ENCODE results near the gene PDILT. TPM values are rescaled to one million over a fixed set of nuclear protein-coding genes. Genes with fewer than 3 reads are reported as not detected.

PDILT gene
- total and polyA plus RNA-seq, 2 of the 8 experiments (the other 6 are each of a cell fraction or from before 2014, with no cell fraction given) = not detected

DNA sequence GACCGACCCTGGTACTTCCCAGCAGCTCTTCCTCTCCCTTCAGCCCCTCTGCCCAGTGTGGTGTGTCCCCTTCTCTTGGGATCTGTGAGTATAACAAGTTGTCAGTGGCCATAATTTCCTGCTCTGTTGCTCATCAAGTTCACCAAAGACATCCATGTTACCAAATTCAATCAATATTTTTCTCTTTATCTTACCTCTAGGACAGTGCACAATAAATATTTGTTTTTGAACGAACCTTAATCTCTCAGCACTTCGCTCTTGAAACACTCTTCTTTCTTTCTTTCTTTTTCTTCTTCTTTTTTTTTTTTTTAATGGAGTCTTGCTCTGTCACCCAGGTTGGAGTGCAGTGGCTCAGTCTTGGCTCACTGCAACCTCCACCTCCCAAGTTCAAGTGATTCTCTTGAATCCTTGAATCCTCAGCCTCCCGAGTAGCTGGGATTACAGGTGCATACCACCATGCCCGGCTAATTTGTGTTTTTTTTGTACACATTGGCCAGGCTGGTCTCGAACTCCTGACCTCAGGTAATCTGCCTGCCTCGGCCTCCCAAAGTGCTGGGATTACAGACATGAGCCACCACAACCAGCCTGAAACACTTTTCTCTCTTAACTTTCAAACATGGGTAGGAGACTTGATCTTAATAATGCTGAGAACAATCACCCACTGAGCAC is 49.3 kb downstream of the PDILT start (continued):
- TF ChIP-seq POLR2AphosphoS5 (IDR thresholded peaks at IDR 0.05; ENCODE audit: low read depth, low read length) = no peak
- no peak for TF ChIP-seq KDM5A (IDR thresholded peaks at IDR 0.05; ENCODE audit: low read length)
- TF ChIP-seq SP4 (IDR thresholded peaks at IDR 0.05; ENCODE audit: low read length) = no peak
- TF ChIP-seq FOSL1 (IDR thresholded peaks at IDR 0.05; ENCODE audit: insufficient read depth, low read depth, low read length) = no peak
- no peak for TF ChIP-seq RXRA (IDR thresholded peaks at IDR 0.05; ENCODE audit: insufficient read depth, low read depth, low read length)
- TF ChIP-seq CREB1 (IDR thresholded peaks at IDR 0.05) = no peak
- no peak for TF ChIP-seq SUZ12 (IDR thresholded peaks at IDR 0.05; ENCODE audit: low read length)

Measured in H1 (cell line).